GM21360 (cell line): ENCODE data around the gene CMTM8.
A peak's percentile ranks its signal among the peaks of the same experiment; 100 is the strongest.

Experiments
- ATAC-seq: cut with Tn5 transposase; IDR thresholded peaks from one replicate; pipeline ENCODE4 v1.9.1; 2021; ENCODE audit warnings: mild to moderate bottlenecking, moderate library complexity; ENCODE audit not compliant: unreplicated experiment

Gene CMTM8

GRCh38 chr3:32305361-32305876 lies 66.9 kb downstream of the CMTM8 start:
- ATAC-seq = no peak

GRCh38 chr3:32306072-32306471 lies 67.6 kb downstream of the CMTM8 start:
- no peak for ATAC-seq

- no peak for ATAC-seq
Observed at GRCh38 chr3:32307591-32307990, 69.1 kb downstream of the CMTM8 start.

- ATAC-seq = no peak
Observed at GRCh38 chr3:32308378-32308777, 69.9 kb downstream of the CMTM8 start.

GRCh38 chr3:32309654-32310242 lies 71.3 kb downstream of the CMTM8 start:
- ATAC-seq = peak; percentile 38

GRCh38 chr3:32310336-32310735 lies 71.9 kb downstream of the CMTM8 start:
- no peak for ATAC-seq

- no peak for ATAC-seq
Observed at GRCh38 chr3:32310918-32311839, 72.7 kb downstream of the CMTM8 start.

- no peak for ATAC-seq
Observed at GRCh38 chr3:32312251-32312650, 73.8 kb downstream of the CMTM8 start.

GRCh38 chr3:32313169-32313568 lies 74.7 kb downstream of the CMTM8 start:
- no peak for ATAC-seq

GRCh38 chr3:32313723-32314473 lies 75.4 kb downstream of the CMTM8 start:
- no peak for ATAC-seq

- ATAC-seq = no peak
Observed at GRCh38 chr3:32315441-32315840, 77.0 kb downstream of the CMTM8 start.

GRCh38 chr3:32316319-32316718 lies 77.8 kb downstream of the CMTM8 start:
- ATAC-seq = no peak

GRCh38 chr3:32316976-32317375 lies 78.5 kb downstream of the CMTM8 start:
- ATAC-seq = no peak

- no peak for ATAC-seq
Observed at GRCh38 chr3:32319607-32320006, 81.1 kb downstream of the CMTM8 start.

- ATAC-seq = no peak
Observed at GRCh38 chr3:32320080-32320479, 81.6 kb downstream of the CMTM8 start.

GRCh38 chr3:32321095-32321790 lies 82.8 kb downstream of the CMTM8 start:
- ATAC-seq = no peak

- ATAC-seq = no peak
Observed at GRCh38 chr3:32322311-32322710, 83.8 kb downstream of the CMTM8 start.

GRCh38 chr3:32323604-32324003 lies 85.1 kb downstream of the CMTM8 start:
- no peak for ATAC-seq

GRCh38 chr3:32325201-32325600 lies 86.7 kb downstream of the CMTM8 start:
- ATAC-seq = no peak

GRCh38 chr3:32325927-32326326 lies 87.4 kb downstream of the CMTM8 start:
- ATAC-seq = no peak

GRCh38 chr3:32326795-32327194 lies 88.3 kb downstream of the CMTM8 start:
- ATAC-seq = no peak
